Skin of body (tissue), 2 donors: ENCODE data around the gene PUM1. TPM values are rescaled to one million over a fixed set of nuclear protein-coding genes. Genes with fewer than 3 reads are reported as not detected.

ENCODE experiments used
- DNase-seq: peaks from one replicate; lab custom pipeline; 2025; lab: John Stamatoyannopoulos, UW
- total RNA-seq: library from RNA; depleted of rRNA; stranded (reverse); fragments of >200 nt; gene quantifications from one replicate; pipeline ENCODE4 v1.2.3, GENCODE V29; 2014

PUM1 gene
- total RNA-seq, 1 donor from 2014 or later = 81.8 TPM

DNA sequence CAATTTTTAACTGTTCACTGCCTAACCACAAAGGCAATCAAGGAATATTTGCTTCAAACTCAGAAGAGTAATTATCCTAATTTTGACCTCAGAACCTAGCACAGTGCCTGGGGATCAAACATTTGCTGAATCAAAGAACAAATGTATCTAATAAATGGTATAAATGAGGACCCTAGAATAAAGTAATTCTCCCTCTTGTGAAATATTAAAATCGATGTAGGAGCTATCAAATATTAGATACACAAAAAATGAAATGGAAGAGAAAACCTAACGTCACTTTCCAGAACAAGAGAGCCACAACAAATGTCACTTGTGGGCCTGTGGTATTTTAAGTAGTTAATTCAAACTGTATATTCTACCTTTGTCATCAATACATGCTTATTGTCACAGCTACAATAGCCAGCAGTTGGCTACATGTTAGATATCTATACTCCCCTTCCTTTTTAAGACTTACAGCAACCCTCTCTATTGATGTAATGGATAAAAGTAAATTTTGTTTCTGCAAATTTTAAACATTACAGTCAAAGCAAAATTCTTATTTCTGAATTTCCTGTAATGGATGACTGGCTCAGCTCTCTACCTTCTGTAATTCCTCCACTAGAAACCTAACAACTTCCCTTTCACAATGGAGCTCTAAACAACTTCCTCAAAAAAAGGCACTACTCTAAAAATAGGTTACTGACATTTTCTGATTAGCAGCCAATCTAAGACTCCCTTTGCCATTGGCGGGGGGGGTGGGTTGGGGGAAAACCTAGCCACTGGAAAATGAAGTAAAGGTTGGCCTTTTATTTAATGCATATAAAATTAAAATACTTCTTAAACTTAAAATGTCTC is 37.6 kb downstream of the PUM1 start:
- no peak for DNase-seq

GRCh38 chr1:31022259-31022658 is 43.3 kb downstream of the PUM1 start:
- no peak for DNase-seq

- no peak for DNase-seq
Measured at GRCh38 chr1:31020007-31020790, 45.3 kb downstream of the PUM1 start.

DNA sequence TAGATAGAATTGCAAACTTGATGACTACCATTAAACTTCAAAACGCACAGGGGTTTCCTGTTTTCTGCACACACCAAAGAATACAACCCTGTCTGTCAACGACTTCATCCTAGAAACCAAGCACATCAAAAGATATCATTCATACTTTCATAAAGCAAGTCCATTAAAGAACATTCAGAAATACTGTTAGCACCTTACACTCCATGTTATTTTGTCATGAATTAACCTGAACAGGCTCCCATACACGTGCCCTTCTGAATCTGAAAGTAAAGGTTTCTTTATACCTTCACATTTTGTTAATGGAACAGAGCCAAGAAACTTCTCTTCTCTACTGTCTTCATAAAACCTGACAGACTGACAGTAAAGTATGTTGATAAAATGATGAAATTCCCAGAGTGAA is 46.1 kb downstream of the PUM1 start:
- DNase-seq = no peak

- DNase-seq = no peak
Measured at GRCh38 chr1:31016868-31017267, 48.6 kb downstream of the PUM1 start.

- DNase-seq = no peak
Measured at GRCh38 chr1:31013187-31013864, 52.2 kb downstream of the PUM1 start.

GRCh38 chr1:31012210-31012924 is 53.1 kb downstream of the PUM1 start:
- no peak for DNase-seq

DNA sequence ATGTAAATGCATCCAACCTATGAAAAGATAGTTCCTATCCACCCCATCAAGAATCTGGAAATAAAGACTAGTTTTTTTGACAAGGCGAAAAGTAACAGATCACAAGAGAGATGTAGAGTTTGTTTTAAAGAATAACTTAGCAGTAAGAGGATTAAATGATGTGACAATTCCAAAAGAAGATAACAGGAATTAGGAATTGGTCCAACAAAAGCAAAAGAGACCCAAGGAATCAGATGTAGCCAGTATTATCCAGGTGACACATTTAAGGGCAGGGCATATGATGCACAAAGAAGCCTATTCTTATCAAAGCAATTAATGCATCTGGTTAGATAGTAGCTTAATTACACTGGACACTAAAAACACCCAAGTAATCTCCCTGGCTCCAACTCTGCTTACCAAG is 53.8 kb downstream of the PUM1 start:
- no peak for DNase-seq

GRCh38 chr1:31010086-31010989 is 55.2 kb downstream of the PUM1 start:
- no peak for DNase-seq

- DNase-seq = no peak
Measured at GRCh38 chr1:31007462-31007991, 58.0 kb downstream of the PUM1 start.

GRCh38 chr1:31006747-31007146 is 58.8 kb downstream of the PUM1 start:
- DNase-seq = no peak

GRCh38 chr1:31005617-31006166 is 59.8 kb downstream of the PUM1 start:
- DNase-seq = no peak

- DNase-seq = no peak
Measured at GRCh38 chr1:31005198-31005597, 60.3 kb downstream of the PUM1 start.

DNA sequence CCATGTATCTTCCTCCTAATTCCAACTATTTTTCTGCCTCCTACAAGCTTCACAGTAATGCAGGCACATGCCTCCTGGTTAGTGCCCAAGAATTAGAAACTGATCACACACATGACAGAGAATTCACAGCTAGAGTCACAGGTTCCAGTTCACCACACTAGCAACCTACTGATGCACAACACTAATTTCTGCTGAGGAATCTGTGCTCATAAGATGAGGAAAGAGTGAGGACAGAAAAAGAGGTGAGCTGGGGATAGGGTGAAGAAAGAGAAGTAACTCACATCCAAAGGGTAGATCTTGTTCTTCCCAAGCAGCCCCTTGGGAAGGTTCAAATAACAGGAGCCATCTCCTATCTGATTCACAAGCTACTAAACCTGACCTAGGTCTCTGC is 61.3 kb downstream of the PUM1 start:
- no peak for DNase-seq

GRCh38 chr1:31003613-31004230 is 61.8 kb downstream of the PUM1 start:
- no peak for DNase-seq

DNA sequence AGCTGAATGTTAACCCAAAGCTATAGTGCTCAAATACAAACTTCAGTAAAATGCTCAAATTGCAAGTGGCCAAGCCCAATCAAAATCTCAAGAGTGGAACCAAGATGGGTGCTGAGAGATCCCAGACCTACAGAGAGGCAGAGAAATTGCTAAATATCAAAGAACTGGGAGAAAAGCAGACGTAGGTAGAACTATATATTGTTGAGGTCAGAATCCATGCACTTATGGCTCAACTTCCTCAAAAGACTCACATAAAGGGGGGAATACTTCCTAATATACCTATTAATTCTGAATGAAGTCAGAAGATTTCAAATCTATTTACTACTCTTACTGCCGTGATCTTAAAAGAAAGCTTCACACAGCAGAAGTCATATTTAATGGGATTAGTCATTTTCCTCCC is 65.2 kb downstream of the PUM1 start:
- DNase-seq = no peak

- no peak for DNase-seq
Measured at GRCh38 chr1:30998887-30999286, 66.6 kb downstream of the PUM1 start.

GRCh38 chr1:30998171-30998570 is 67.3 kb downstream of the PUM1 start:
- no peak for DNase-seq

DNA sequence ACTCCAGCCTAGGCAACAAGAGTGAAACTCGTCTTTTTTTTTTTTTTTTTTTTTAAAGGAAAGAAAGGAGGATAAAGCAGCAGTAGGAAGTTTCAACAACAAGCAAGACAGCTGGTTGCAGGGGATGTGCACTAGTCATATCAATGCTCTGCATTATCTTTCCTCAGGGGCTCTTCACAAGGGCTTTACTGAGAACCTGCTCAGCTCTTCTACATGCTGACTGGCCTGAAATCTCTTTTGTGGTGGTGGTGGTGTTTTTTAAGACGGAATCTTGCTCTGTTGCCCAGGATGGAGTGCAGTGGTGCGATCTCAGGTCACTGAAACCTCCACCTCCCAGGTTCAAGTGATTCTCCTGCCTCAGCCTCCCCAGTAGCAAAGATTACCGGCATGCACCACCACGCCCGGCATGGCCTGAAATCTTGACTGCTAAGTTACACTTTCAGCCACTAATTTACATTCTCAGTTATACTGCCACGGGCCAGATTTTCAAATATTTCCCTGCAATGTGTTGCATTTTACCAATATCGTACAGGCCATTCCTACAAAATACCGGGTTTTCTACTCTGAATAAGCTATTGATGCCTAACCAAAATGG is 68.0 kb downstream of the PUM1 start:
- no peak for DNase-seq
